Activated CD4-positive, alpha-beta T cell treated with anti-CD3 and anti-CD28 coated beads for 24 hours (primary cell): ENCODE data around the gene CTXND2.

Source experiments
- DNase-seq, 2 donors: peaks; one replicate each; pipeline ENCODE4 v3.0.0-alpha.2; 2020; ENCODE audit warnings: low read depth in 2 of 2

Gene CTXND2

GRCh38 chr1:150960646-150961045, 73.7 kb downstream of the CTXND2 start:
- DNase-seq, result no peak

DNA sequence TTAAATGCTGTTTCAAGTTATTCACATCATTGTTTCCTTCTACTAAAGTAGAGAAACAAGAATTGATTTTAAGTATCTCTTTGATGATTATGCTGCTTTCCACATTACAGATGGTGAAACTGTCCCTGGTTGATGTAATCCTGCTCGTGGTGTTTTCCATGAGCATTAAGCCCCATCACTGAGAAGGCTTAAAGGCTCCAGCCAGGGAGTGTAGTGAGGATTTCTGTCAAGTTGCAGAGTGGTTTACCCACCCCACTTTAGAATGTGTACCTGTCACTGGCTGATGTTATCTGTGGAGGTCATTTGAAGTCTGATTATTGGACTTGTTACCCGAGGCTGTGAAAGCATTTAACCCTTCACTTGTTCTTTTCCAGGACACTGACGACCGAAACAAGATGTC, 74.8 kb downstream of the CTXND2 start:
- DNase-seq, result no peak
